HUES48 (cell line): ENCODE data around the gene COL7A1.
A peak's percentile ranks its signal among the peaks of the same experiment; 100 is the strongest.

Experiments used
- H3K27ac ChIP-seq: one replicate; pipeline ENCODE4 v1.7.0; 2013; ENCODE audit warnings: low read depth, low read length, inconsistent platforms
- H3K27me3 ChIP-seq: 2 replicates; pipeline ENCODE4 v1.6.1; 2013; ENCODE audit warnings: mild to moderate bottlenecking, low read length; ENCODE audit not compliant: control insufficient read depth, insufficient read depth
- H3K36me3 ChIP-seq: 2 replicates; pipeline ENCODE4 v1.6.1; 2013; ENCODE audit warnings: low read length; ENCODE audit not compliant: control insufficient read depth, insufficient read depth
- H3K4me1 ChIP-seq: 2 replicates; pipeline ENCODE4 v1.6.1; 2013; ENCODE audit warnings: mild to moderate bottlenecking, low read length; ENCODE audit not compliant: control insufficient read depth, insufficient read depth
- H3K4me3 ChIP-seq: 2 replicates; pipeline ENCODE4 v1.5.1; 2013; ENCODE audit warnings: mild to moderate bottlenecking, low read depth, low read length
- H3K9ac ChIP-seq: 2 replicates; pipeline ENCODE4 v1.6.1; 2013; ENCODE audit warnings: mild to moderate bottlenecking, low read depth, low read length, moderate library complexity
- H3K9me3 ChIP-seq: 2 replicates; pipeline ENCODE4 v1.6.1; 2013; ENCODE audit warnings: low read length; ENCODE audit not compliant: control insufficient read depth, insufficient read depth

The COL7A1 gene

GRCh38 chr3:48561045-48561736, 33.9 kb downstream of the COL7A1 start:
- no peak overlapping the region for H3K4me3 ChIP-seq
- no peaks in the 10 kb centered on the region for H3K9me3 ChIP-seq
- no peaks in the 10 kb centered on the region for H3K27me3 ChIP-seq
- H3K36me3 ChIP-seq: 0 out of 2 replicates have a peak, but pooled peaks cover 4% of the 10 kb centered on the region
- H3K27ac ChIP-seq: peak overlapping the region; percentile 61
- H3K9ac ChIP-seq: no peak overlapping the region
- H3K4me1 ChIP-seq: peaks cover 20% of the 10 kb centered on the region

- Histone ChIP-seq H3K36me3 (no peaks in the 10 kb centered on the region), H3K27me3 (no peaks in the 10 kb centered on the region), H3K4me1 (peaks cover 24% of the 10 kb centered on the region), H3K4me3 (no peak overlapping the region), H3K9me3 (no peaks in the 10 kb centered on the region), H3K27ac (no peak overlapping the region), H3K9ac (no peak overlapping the region)
These were observed 34.5 kb downstream of the COL7A1 start for GRCh38 chr3:48560648-48561018.

- Histone ChIP-seq H3K9ac (no peak overlapping the region), H3K4me3 (no peak overlapping the region), H3K9me3 (no peaks in the 10 kb centered on the region), H3K36me3 (0 out of 2 replicates have a peak, but pooled peaks cover 2% of the 10 kb centered on the region), H3K27ac (no peak overlapping the region), H3K4me1 (peaks cover 25% of the 10 kb centered on the region), H3K27me3 (no peaks in the 10 kb centered on the region)
These were observed 36.5 kb downstream of the COL7A1 start for GRCh38 chr3:48558493-48559134.

GRCh38 chr3:48556796-48557626, 38.1 kb downstream of the COL7A1 start, which contains the start of gene PFKFB4:
Gene PFKFB4 (minus strand): TSS chr3:48556803. CDS start chr3:48556777, 26 bp downstream.
- Histone ChIP-seq H3K27me3 (no peaks in the 10 kb centered on the region), H3K9me3 (no peaks in the 10 kb centered on the region), H3K36me3 (peaks cover 5% of the 10 kb centered on the region; the same call in 1 of the 2 replicates), H3K4me3 (peak within 1 kb of the TSS; percentile 72), H3K27ac (peak within 1 kb of the TSS; percentile 77), H3K9ac (peak within 1 kb of the TSS; percentile 60), H3K4me1 (peaks cover 17% of the 10 kb centered on the region)

GRCh38 chr3:48555949-48556795, 39.0 kb downstream of the COL7A1 start:
- Histone ChIP-seq H3K36me3 (peaks cover 5% of the 10 kb centered on the region; the same call in 1 of the 2 replicates), H3K4me3 (peak overlapping the region; percentile 72), H3K9ac (no peak overlapping the region), H3K9me3 (no peaks in the 10 kb centered on the region), H3K4me1 (peaks cover 13% of the 10 kb centered on the region), H3K27ac (peak overlapping the region; percentile 3), H3K27me3 (no peaks in the 10 kb centered on the region)

- H3K4me1 ChIP-seq: peaks cover 7% of the 10 kb centered on the region
- H3K9me3 ChIP-seq: no peaks in the 10 kb centered on the region
- H3K36me3 ChIP-seq: peaks cover 5% of the 10 kb centered on the region; the same call in 1 of the 2 replicates
- peak overlapping the region; percentile 72 for H3K4me3 ChIP-seq
- no peaks in the 10 kb centered on the region for H3K27me3 ChIP-seq
- no peak overlapping the region for H3K9ac ChIP-seq
- no peak overlapping the region for H3K27ac ChIP-seq
These were observed 39.7 kb downstream of the COL7A1 start for GRCh38 chr3:48555231-48555948.

- H3K9ac ChIP-seq: no peak overlapping the region
- peaks cover 11% of the 10 kb centered on the region; the same call in 1 of the 2 replicates for H3K36me3 ChIP-seq
- H3K27me3 ChIP-seq: no peaks in the 10 kb centered on the region
- no peak overlapping the region for H3K27ac ChIP-seq
- no peaks in the 10 kb centered on the region for H3K9me3 ChIP-seq
- H3K4me3 ChIP-seq: no peak overlapping the region
- H3K4me1 ChIP-seq: peaks cover 7% of the 10 kb centered on the region
These were observed 41.0 kb downstream of the COL7A1 start for GRCh38 chr3:48553886-48554845.

GRCh38 chr3:48553361-48553760, 41.8 kb downstream of the COL7A1 start:
- Histone ChIP-seq H3K9ac (no peak overlapping the region), H3K27ac (no peak overlapping the region), H3K36me3 (peaks cover 13% of the 10 kb centered on the region; the same call in 1 of the 2 replicates)

More at GRCh38 chr3:48553361-48553760, 41.8 kb downstream of the COL7A1 start:
- Histone ChIP-seq H3K4me3 (no peak overlapping the region), H3K4me1 (peaks cover 7% of the 10 kb centered on the region), H3K9me3 (no peaks in the 10 kb centered on the region), H3K27me3 (no peaks in the 10 kb centered on the region)
